ENCODE data around the gene CLSTN1.

CLSTN1 gene

DNA sequence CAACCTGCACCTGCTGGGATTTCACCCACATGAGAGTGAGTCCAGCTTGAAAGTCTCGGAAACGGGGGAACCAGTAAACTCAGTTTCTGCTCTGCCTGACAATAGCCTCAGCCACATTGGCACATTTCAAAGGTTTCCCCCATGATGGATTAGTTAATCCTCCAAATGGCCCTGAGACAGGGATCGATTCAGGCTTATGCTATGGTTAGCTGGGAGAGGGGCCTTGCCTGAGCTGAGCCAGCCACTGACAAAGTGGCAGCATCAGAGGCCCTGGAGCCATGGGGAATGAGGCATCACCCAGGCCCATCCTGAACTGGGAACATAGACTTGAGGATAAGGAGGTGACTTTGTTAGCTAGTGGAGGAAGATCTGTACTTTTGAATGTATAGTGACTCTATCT is 2.9 kb upstream of the CLSTN1 start:
- Histone ChIP-seq H3K4me2 (ENCODE audit: low read depth, low read length, poor library complexity, severe bottlenecking) (no peak overlapping the region), H3K4me3 (ENCODE audit: insufficient read depth, low read length, poor library complexity, severe bottlenecking) (no peak overlapping the region), H2AFZ (ENCODE audit: low read depth, low read length, severe bottlenecking) (no peak overlapping the region), H3K9me3 (ENCODE audit: insufficient read depth, low read length) (no peaks in the 10 kb centered on the region), H3K27me3 (ENCODE audit: low read length) (no peaks in the 10 kb centered on the region), H3K27ac (ENCODE audit: low read depth, low read length) (no peak overlapping the region), H3K9ac (ENCODE audit: low read length) (no peak overlapping the region), H3K79me2 (ENCODE audit: insufficient read depth, low read length) (peaks cover 18% of the 10 kb centered on the region), H3K9me2 (replicated peaks; ENCODE audit: insufficient read depth, low read length) (no peaks in the 10 kb centered on the region), H4K20me1 (ENCODE audit: low read depth, low read length) (peaks cover 10% of the 10 kb centered on the region; the same call in 1 of the 2 replicates), H3K36me3 (ENCODE audit: low read length) (peaks cover 8% of the 10 kb centered on the region; the same call in 1 of the 2 replicates), H3F3A (ENCODE audit: insufficient read depth) (peaks cover 32% of the 10 kb centered on the region)
- TF ChIP-seq EZH2phosphoT487 (conservative IDR thresholded peaks at IDR 0.05; ENCODE audit: low read length), result no peak
- TF ChIP-seq, protein P1, sequence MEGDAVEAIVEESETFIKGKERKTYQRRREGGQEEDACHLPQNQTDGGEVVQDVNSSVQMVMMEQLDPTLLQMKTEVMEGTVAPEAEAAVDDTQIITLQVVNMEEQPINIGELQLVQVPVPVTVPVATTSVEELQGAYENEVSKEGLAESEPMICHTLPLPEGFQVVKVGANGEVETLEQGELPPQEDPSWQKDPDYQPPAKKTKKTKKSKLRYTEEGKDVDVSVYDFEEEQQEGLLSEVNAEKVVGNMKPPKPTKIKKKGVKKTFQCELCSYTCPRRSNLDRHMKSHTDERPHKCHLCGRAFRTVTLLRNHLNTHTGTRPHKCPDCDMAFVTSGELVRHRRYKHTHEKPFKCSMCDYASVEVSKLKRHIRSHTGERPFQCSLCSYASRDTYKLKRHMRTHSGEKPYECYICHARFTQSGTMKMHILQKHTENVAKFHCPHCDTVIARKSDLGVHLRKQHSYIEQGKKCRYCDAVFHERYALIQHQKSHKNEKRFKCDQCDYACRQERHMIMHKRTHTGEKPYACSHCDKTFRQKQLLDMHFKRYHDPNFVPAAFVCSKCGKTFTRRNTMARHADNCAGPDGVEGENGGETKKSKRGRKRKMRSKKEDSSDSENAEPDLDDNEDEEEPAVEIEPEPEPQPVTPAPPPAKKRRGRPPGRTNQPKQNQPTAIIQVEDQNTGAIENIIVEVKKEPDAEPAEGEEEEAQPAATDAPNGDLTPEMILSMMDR (IDR thresholded peaks at IDR 0.05; ENCODE audit: insufficient read depth, low read length, poor library complexity, severe bottlenecking), result no peak

- Histone ChIP-seq H4K20me1 (ENCODE audit: low read depth, low read length) (peaks cover 10% of the 10 kb centered on the region; the same call in 1 of the 2 replicates), H3K9ac (ENCODE audit: low read length) (no peak overlapping the region), H2AFZ (ENCODE audit: low read depth, low read length, severe bottlenecking) (no peak overlapping the region), H3K4me2 (ENCODE audit: low read depth, low read length, poor library complexity, severe bottlenecking) (no peak overlapping the region), H3K27ac (ENCODE audit: low read depth, low read length) (no peak overlapping the region), H3K79me2 (ENCODE audit: insufficient read depth, low read length) (peaks cover 23% of the 10 kb centered on the region), H3K4me3 (ENCODE audit: insufficient read depth, low read length, poor library complexity, severe bottlenecking) (no peak overlapping the region), H3K27me3 (ENCODE audit: low read length) (no peaks in the 10 kb centered on the region), H3K9me3 (ENCODE audit: insufficient read depth, low read length) (no peaks in the 10 kb centered on the region), H3K9me2 (replicated peaks; ENCODE audit: insufficient read depth, low read length) (no peaks in the 10 kb centered on the region), H3F3A (ENCODE audit: insufficient read depth) (peaks cover 36% of the 10 kb centered on the region), H3K36me3 (ENCODE audit: low read length) (peaks cover 8% of the 10 kb centered on the region; the same call in 1 of the 2 replicates)
- TF ChIP-seq EZH2phosphoT487 (conservative IDR thresholded peaks at IDR 0.05; ENCODE audit: low read length), result no peak
- TF ChIP-seq, protein P1 (IDR thresholded peaks at IDR 0.05; ENCODE audit: insufficient read depth, low read length, poor library complexity, severe bottlenecking), result no peak
These were observed 2.3 kb upstream of the CLSTN1 start for GRCh38 chr1:9826087-9826486.

DNA sequence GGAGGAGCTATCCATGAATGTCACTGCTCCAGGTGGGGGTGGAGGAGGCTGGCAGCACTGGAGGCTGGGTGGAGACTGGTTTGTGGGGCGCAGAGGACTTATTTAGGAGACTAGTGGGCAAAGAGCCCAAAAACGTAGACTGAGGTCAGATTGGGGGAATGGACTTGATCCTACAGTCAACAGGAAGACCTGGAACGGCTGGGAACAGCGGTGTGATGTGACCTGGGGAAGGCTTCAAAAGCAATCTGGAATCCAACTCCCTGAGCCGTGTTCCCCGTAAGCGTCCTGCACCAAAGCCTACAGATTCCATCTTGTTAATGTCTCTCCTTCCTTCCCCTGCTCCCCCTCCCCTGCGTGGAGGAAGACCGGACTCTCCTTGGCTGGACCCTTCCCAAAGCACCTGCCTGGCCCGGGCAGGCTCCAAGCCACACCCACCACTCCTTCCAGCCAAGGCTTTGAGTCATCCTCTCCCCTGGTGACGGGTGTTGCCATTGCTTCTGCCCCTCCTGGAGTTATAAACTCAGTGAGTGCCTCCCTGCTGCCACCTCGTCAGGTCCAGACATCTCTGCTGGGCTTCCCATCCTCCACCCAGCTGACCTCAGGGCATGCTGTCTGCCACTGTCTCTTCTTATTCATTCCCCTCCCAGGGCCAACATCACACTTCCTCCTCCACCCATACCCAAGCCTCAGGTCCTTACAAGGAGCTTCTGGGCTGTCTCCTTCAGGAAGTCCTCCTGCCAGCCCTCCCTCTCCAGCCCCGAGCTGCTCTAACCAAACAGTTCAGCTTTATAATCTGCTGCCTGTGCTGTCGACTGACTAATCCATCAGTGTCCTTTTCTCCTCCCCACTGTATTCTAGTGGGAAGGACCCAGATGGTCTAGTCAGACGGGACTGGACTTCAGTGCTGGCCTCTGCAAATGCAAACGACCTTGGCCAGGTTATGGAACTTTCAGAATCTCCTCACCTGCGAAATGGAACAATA is 1.6 kb upstream of the CLSTN1 start:
- no peak overlapping the region for H3K27ac ChIP-seq (ENCODE audit: low read depth, low read length)
- H3K9me2 ChIP-seq (replicated peaks; ENCODE audit: insufficient read depth, low read length), result no peaks in the 10 kb centered on the region
- H3K4me3 ChIP-seq (ENCODE audit: insufficient read depth, low read length, poor library complexity, severe bottlenecking), result no peak overlapping the region
- H3F3A ChIP-seq (ENCODE audit: insufficient read depth), result peaks cover 36% of the 10 kb centered on the region
- no peak overlapping the region for H3K9ac ChIP-seq (ENCODE audit: low read length)
- H3K36me3 ChIP-seq (ENCODE audit: low read length), result peaks cover 8% of the 10 kb centered on the region; the same call in 1 of the 2 replicates
- H3K79me2 ChIP-seq (ENCODE audit: insufficient read depth, low read length), result peaks cover 30% of the 10 kb centered on the region
- peaks cover 10% of the 10 kb centered on the region; the same call in 1 of the 2 replicates for H4K20me1 ChIP-seq (ENCODE audit: low read depth, low read length)
- H3K27me3 ChIP-seq (ENCODE audit: low read length), result no peaks in the 10 kb centered on the region
- no peak overlapping the region for H3K4me2 ChIP-seq (ENCODE audit: low read depth, low read length, poor library complexity, severe bottlenecking)
- no peak overlapping the region for H2AFZ ChIP-seq (ENCODE audit: low read depth, low read length, severe bottlenecking)
- H3K9me3 ChIP-seq (ENCODE audit: insufficient read depth, low read length), result no peaks in the 10 kb centered on the region
- TF ChIP-seq, protein P1 (IDR thresholded peaks at IDR 0.05; ENCODE audit: insufficient read depth, low read length, poor library complexity, severe bottlenecking), result no peak
- no peak for TF ChIP-seq EZH2phosphoT487 (conservative IDR thresholded peaks at IDR 0.05; ENCODE audit: low read length)
